GM18873 (cell line): ENCODE results near the gene HMGCL.
A peak's percentile ranks its signal among the peaks of the same experiment; 100 is the strongest.
"Not testable (repeated sequence)": the region's sequence is repeated elsewhere in the genome, so short reads cannot be mapped to it uniquely, and the experiment has no call there.

Experiments
- ATAC-seq: cut with Tn5 transposase; IDR thresholded peaks from one replicate; pipeline ENCODE4 v1.9.1; 2021; ENCODE audit warnings: mild to moderate bottlenecking, moderate library complexity, moderate number of reproducible peaks; ENCODE audit not compliant: unreplicated experiment, low FRiP score

The HMGCL gene

DNA sequence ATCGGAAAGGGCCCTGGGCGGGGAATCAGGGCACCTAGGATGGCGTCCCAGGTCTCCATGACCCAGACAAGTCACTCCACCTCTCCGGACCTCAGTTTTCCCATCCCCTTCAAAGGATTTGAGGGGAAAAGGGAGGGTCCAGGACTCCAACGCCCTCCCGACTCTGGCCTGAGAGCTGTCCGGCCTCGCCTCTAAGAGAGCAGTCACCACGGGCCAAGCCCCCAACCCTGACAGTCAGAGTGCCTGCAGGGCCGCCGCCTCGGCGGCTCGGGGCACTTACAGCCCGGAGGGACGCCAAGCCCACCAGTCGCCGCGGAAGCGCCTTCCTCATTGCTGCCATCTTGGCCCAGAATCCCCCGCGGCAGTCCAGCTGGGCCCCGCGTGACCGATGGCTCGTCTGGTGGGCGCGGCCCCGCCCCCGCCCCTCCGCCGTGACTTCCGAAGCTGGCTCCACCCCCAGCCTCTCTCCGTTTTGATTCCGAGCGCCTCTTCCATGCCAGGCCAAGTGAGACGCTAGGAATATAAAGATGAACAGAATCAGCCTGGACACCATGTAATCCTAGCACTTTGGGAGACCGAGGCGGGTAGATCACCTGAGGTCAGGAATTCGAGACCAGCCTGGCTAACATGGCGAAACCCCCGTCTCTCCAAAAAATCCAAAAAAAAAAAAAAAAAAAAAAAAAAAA is at the start of gene HMGCL:
TSS of gene HMGCL (minus strand) at position 354 of the 686 bp plus-strand sequence. CDS start at position 340, 14 bp downstream.
- ATAC-seq = peak; percentile 45

DNA sequence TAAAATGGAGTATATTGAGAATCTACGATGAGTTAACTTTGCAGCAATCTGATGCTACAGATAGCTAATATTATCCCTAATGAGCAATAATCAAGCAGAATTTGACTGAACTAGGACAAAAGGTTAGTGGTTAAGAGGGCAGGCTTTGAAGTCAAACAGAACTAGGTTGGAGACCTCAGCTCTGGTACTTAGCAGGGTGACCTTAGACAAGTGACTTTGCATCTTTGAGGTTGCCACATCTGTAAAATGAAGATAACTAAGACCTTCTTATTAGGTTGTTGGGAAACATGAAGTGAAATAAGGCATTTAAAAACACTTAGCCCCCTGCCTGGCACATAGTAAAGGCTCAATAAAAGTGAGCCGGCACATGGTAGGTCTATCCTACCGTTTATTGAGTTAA is 47.2 kb upstream of the HMGCL start:
- ATAC-seq = no peak

DNA sequence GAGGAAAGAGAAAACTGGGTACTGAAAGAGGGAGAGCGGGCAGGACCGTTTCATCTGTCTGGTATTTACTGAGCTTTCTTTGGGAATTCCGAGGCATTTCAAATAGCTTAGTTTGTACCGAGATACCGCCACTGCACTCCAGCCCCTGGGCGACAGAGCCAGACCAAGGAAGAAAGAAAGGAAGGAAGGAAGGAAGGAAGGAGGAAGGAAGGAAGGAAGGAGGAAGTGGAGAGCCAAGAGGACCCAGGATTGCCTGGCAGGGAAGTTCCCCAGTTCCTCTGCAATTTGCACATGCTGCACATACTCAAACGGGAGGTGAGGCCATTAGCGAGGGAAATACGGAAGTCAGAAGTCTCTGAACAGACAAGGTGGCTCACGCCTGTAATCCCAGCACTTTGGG is 43.8 kb upstream of the HMGCL start:
- ATAC-seq = no peak

DNA sequence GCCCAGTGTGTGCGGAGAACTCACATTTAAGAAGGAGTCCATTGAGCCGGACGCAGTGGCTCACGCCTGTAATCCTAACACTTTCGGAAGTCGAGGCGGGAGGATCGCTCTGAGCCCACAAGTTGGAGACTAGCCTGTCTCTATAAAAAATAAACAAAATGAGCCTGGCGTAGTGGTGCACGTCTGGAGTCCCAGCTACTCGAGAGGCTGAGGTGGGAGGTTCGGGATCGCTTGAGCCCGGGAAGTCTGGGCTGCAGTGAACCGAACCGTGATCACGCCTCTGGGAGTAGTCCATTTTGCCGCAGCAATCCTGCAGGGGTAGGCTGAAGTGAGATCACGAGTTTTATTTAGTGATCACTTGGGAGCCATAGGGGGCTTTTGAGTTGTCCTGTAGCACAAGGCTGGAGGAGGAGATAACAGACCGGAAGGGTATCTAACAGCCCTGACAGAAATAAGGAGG is 43.4 kb upstream of the HMGCL start:
- ATAC-seq = no peak

DNA sequence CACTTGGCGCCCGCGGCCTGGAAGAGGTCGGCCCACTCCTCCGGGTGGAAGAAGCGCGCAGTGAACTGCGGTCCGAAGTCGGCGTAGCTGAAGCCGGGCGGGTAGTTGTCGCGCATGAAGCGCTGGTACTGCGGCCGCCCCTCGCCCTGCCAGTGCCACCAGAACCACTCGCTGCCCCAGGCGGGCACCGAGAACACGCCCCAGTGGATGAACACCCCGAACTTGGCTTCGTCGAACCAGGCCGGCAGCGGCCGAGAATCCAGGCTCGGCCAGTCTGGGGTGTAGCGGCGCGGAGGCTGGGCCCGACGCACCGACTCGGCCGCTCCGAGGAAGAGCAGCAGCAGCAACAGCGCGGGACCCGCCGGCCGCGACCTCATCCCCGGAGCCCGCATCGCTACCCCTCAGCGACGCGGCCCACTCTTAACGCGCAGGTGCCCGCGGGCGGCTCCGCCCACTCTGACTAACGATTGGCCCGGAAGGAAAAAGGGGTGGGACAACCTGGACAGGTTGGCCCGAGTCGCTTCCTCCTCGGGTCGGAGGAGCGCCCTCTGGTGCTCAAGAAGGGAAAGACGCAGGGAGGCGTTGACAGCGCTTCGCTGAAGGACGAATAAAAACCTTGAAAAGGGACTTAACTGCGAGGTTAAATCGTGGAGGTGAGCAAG is 42.8 kb upstream of the HMGCL start, which contains the start of gene FUCA1:
TSS of gene FUCA1 (minus strand) at position 396 of the 662 bp plus-strand sequence. CDS start at position 392, 4 bp downstream.
- peak; percentile 81 for ATAC-seq

DNA sequence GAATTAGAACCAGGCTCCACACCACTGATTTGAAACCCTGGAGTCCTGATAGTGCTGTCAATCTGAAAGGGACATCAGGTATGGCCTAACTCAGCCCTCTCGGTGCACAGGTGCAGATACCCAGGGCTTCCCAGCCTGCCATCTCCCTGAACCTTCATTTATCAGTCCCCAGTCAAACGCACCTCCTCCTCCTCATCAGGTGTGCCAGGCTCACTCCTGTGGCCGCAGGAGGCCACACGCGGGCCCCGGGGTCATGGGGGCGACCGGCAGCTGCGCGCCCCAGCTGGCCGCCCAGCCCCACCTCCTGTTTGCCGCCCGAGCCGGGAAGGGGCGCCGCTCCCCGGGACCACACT is 42.3 kb upstream of the HMGCL start:
- ATAC-seq = peak; percentile 5

DNA sequence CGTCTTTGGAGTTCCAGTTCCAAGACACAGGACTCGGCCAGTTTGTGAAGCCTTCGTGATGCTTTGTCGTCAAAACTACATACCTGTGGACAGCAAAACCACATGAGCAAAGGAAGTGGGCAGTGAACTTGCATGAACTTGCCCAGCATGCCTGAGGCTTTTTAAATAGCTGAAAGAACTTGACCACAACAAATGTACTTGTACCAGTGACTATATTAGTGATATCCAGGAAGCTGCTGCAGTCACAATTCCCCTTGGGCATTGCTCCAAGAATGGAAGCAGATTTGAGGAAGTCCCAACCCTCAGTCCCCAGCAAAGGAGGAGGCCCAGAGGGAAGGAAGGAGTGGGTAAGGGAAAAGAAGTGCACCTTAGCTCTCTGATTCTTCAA is 40.3 kb upstream of the HMGCL start:
- ATAC-seq = no peak

DNA sequence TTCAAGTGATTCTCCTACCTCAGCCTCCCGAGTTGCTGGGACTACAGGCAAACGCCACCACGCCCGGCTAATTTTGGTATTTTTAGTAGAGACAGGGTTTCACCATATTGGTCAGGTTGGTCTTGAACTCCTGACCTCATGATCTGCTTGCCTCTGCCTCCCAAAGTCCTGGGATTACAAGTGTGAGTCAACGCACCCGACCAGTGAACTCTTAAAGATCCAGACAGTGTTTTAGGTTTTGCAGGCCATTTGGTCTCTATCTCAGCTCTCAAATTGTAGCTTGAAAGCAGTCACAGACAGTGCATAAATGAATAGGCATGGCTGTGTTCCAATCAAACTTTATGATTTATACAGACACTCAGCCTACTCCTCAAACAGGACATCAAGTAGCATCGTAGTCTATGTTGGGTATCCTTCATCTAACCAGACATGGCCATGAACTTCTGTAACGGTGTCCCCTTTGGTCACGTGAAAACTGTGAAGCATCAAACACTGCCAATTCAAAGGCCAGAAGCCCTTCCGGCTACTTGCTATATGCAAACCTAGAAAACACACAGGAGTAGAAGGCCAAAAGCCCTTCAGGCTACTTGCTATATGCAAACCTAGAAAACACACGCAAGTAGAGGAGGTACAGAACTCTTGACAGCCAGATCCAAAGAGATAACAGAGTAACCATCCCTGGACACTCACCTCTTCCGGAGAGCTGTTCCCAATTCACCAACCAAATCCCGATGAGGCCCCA is 39.7 kb upstream of the HMGCL start:
- ATAC-seq = no peak

DNA sequence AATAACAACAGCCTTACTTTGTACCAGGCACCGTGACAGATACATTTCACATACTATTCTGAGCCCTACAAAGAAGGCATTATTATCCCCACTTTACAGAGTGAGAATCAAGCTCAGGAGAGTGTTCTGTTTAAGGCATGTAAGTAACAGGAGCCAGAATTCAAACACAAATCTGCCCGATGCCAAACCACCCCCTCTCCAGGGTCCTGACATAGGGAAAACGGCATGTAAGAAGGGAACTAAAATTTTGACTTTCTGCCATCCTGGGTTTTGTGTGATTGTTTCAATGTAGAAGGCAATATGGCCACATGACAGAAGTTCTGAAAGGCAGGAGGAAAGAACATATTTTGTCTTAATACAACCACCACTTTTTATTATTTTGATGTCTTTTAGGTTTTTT is 37.4 kb upstream of the HMGCL start:
- no peak for ATAC-seq

DNA sequence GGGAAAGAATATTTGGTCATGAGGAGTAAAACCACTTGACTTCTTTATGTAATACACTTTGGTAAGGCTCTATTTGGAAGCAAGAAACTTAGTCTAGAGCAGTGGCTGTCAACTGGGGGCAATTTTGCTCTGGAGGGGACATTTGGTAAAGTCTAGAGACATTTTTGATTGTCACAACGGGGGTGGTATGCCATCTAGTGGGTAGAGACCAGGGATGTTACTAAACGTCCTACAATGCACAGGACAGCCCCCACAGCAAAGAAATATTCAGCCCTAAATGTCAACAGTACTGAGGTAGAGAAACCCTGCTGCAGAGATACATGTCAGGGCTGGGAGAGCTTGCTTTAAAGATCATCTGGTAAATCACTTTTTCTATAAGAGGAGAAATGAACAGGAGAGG is 29.3 kb upstream of the HMGCL start:
- no peak for ATAC-seq

DNA sequence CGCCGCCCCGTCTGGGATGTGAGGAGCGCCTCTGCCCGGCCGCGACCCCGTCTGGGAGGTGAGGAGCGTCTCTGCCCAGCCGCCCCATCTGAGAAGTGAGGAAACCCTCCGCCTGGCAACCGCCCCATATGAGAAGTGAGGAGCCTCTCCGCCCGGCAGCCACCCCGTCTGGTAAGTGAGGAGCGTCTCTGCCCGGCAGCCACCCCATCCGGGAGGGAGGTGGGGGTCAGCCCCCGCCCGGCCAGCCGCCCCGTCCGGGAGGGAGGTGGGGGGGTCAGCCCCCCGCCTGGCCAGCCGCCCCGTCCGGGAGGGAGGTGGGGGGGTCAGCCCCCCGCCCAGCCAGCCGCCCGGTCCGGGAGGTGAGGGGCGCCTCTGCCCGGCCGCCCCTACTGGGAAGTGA is 27.9 kb upstream of the HMGCL start:
- ATAC-seq = not testable (repeated sequence)

DNA sequence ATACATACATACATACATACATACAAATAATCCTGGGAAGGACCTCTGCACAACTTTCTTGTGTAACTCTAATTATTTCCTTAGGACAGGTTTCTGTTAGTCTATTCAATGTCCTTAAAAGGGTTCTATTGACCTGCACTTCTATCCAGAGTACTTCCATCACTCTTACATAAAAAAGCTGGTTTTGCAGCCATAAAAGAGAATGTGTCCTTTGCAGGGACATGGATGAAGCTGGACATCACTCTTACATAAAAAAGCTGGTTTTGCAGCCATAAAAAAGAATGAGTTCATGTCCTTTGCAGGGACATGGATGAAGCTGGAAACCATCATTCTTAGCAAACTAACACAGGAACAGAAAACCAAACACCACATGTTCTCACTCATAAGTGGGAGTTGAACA is 26.2 kb upstream of the HMGCL start:
- not testable (repeated sequence) for ATAC-seq

DNA sequence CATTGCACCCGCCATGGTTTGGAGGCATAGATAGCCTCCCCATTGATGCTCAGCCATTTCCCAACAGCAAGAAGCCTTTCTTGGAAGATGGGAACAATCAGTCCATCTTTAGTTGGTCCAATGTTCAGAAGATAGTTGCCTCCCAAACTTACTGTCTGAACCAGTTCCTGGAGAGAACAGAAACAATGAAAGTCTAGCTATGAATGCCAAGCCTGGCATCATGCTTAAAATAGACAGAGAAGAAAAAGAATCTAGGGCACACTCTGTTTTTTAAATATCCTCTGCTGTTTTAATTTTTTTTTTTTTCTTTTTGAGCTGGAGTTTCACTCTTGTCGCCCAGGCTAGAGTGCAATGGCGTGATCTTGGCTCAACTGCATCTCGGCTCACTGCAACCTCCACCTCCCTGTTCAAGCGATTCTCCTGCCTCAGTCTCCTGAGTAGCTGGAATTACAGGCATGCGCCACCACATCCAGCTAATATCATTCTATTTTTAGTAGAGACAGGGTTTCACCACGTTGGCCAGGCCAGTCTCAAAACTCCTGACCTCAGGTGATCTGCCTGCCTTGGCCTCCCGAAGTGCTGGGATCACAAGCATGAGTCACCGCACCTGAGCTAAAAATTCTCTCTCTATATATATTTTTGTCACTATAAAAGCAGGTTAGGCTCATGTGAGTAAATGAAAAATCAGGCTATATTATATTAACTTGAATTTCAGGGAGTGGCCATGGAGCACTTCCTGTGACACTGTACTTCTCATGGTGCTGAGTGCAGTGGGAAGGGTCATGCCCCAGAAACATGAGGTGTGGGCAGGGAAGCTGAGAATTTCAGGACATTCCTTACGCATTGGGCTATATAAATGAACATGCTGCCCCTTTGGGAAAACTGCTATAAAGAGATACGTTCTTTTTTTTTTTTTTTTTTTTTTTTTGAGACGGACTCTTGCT is 23.7 kb upstream of the HMGCL start:
- ATAC-seq = no peak

DNA sequence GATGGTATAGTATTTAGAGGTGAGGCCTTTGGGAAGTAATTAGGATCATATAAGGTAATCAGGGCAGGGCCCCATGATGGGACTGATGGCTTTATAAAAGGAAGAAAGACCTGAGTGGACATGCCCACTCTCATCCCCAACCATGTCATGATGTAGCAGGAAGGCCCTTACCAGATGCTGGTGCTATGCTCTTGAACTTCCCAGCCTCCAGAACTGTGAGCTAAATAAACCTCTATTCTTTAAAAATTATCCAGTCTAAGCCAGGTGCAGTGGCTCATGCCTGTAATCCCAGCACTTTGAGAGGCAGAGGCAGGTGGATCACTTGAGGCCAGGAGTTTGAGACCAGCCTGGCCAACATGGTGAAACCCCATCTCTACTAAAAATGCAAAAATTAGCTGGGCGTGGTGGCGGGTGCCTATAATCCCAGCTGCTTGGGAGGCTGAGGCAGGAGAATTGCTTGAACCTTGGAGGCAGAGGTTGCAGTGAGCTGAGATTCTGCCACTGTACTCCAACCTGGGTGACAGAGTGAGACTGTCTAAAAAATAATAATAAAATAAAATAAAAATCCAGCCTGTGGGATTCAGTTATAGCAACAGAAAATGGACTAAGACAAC is 22.4 kb upstream of the HMGCL start:
- not testable (repeated sequence) for ATAC-seq

DNA sequence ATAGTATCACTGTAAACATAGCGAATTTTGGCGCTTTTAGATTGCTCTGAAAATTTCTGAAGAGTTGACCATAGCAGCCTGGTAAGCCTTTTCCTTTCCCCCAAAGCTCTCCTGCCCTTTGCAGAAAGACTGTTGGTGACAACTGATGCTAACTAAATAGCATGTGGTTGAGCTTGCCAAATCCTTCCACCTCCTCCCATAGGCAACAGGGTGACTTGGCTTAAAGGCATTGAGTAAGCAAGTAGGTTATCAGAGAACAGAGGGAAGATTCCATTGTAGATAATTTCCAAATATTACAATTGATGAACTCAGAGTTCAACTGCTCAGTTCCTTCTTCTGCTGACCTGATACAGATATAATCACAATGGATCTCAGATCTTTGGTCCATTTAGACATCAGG is 19.9 kb upstream of the HMGCL start:
- no peak for ATAC-seq

DNA sequence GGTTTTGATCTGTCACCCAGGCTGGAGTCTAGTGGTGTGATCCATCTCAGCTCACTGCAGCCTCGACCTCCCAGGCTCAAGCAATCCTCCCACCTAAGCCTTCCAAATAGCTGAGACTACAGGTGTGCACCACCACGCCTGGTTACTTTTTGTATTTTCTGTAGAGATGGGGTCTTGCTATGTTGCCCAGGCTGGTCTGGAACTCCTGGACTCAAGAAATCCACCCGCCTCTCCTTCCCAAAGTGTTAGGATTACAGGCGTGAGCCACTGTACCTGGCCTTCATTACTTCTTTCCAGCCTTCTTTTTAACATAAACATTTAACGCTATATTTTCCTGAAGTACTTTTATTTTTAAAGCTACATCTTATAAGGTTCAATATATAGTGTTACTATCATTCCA is 18.4 kb upstream of the HMGCL start:
- no peak for ATAC-seq

DNA sequence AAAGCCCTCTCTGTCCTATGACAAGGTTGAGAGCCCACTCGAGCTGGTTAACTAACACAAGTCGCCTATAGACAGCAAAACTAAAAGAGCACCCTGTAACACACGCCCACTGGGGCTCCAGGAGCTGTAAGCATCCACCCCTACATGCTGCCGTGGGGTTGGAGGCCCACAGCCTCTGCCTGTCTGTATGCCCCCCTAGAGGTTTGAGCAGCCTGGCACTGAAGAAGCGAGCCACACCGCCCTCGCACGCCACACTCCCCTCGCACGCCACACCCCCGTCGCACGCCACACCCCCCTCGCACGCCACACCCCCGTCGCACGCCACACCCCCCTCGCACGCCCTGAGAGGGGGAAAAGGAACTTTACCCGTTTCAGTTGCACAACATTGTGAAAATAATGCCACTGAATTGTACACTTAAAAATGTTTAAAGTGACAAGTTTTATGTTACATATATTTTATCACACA is 13.2 kb upstream of the HMGCL start:
- no peak for ATAC-seq

DNA sequence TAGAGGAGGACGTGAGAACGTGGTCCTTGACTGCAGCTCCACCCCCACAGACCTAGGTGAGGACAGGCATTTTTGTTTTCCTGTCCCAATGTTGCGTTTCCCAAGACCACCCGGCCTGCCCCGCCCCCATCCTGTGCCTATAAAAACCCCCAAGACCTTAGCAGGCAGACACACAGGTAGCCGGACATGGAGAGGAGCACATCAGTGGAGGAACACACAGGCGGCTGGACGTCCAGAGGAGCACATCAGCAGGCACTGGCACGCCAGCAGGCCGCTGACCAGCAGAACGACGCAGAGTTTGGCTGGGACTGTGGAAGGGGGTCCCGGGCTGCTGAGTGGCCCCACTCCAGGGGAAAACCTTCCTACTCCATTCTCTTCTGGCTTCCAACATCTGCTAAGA is 12.7 kb upstream of the HMGCL start:
- no peak for ATAC-seq

DNA sequence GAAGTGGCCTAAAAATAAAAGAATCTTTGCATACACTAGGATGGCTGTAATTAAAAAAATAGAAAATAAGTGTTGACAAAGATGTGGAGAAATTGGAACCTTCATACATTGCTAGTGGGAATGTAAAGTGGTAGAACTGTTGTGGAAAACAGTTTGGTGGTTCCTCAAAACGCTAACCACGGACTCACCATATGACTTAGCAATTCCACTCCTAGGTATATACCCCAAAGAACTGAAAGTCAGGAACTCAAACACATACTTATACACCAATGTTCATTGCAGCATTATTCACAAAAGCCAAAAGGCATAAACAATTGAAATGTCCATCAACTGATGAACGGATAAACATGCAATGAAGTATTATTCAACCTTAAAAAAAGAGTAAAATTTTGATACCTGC is 10.8 kb upstream of the HMGCL start:
- ATAC-seq = no peak

DNA sequence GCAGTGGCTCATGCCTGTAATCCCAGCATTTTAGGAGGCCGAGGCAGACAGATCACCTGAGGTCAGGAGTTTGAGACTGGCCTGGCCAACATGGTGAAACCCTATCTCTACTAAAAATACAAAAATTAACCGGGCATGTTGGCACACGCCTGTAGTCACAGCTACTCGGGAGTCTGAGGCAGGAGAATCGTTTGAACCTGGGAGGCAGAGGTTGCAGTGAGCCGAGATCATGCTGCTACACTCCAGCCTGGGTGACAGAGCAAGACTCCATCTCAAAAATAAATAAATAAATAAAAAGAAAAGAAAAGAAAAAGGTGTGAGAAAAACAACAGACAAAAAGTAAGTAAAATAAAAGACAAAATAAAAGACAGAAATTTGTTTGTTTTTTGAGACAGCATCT is 8.9 kb upstream of the HMGCL start:
- ATAC-seq = not testable (repeated sequence)
